Sigmoid colon (tissue), 7 donors: ENCODE measurements around the gene EPN3. TPM values are rescaled to one million over a fixed set of nuclear protein-coding genes. Genes with fewer than 3 reads are reported as not detected.

ENCODE experiments used
- DNase-seq: peaks from one replicate; pipeline ENCODE4 v3.0.0-alpha.2; 2019
- H3K27ac ChIP-seq, 4 donors: fragments of 200-600 bp; sonication (generic); one replicate each; pipeline ENCODE4 v1.5.1; 2016 to 2019; ENCODE audit warnings: mild to moderate bottlenecking in 1 of 4
- H3K27me3 ChIP-seq, 3 donors: fragments of 200-600 bp; sonication (generic); one replicate each; pipeline ENCODE4 v1.5.1; 2019; ENCODE audit warnings: mild to moderate bottlenecking in 1 of 3
- H3K36me3 ChIP-seq, 4 donors: fragments of 200-600 bp; sonication (generic); one replicate each; pipeline ENCODE4 v1.5.1; 2016 to 2019
- H3K4me1 ChIP-seq, 4 donors: fragments of 200-600 bp; sonication (generic); one replicate each; pipeline ENCODE4 v1.5.1; 2017 to 2019
- H3K4me3 ChIP-seq, 4 donors: fragments of 200-600 bp; sonication (generic); one replicate each; pipeline ENCODE4 v1.5.1; 2017 to 2019; ENCODE audit warnings: mild to moderate bottlenecking in 2 of 4, moderate library complexity in 1 of 4
- H3K9me3 ChIP-seq, 4 donors: fragments of 200-600 bp in 3 of 4; sonication (generic) in 3 of 4; one replicate each; pipeline versions ENCODE4 v1.5.1 to v1.6.1; 2013 to 2019
- CTCF ChIP-seq, 4 experiments: fragments of 450-650 bp in 3 of 4; fragments of 200-600 bp in 1 of 4; IDR thresholded peaks; one replicate each; pipeline ENCODE4 v1.5.1; 2016 to 2019; ENCODE audit warnings: antibody characterized with exemption in 4 of 4, mild to moderate bottlenecking in 3 of 4, moderate library complexity in 2 of 4
- EP300 ChIP-seq, 4 donors: sonication (generic); formaldehyde crosslinking; IDR thresholded peaks; one replicate each; pipeline ENCODE4 v1.6.1; 2017; ENCODE audit warnings: antibody characterized with exemption in 4 of 4
- POLR2A ChIP-seq, 2 donors: fragments of 450-650 bp; IDR thresholded peaks; one replicate each; pipeline ENCODE4 v1.6.1; 2016; ENCODE audit warnings: antibody characterized with exemption in 2 of 2, mild to moderate bottlenecking in 2 of 2, moderate library complexity in 2 of 2
- POLR2AphosphoS5 ChIP-seq, 4 donors: sonication (generic); formaldehyde crosslinking; IDR thresholded peaks; one replicate each; pipeline ENCODE4 v1.6.1; 2017; ENCODE audit warnings: antibody characterized with exemption in 4 of 4
- WGBS, 2 donors: extraction: QIAGEN DNeasy Blood & Tissue Kit; methylation state at CpG; one replicate each; pipeline ENCODE4 v1.1.7; 2013; 5-methylcytosine and 5-hydroxymethylcytosine counted together
- intact Hi-C: fragments of 100-400 bp; cut with DNase I; formaldehyde crosslinking; loops from one replicate; pipeline ENCODE4 v1.15.1; 2023
- polyA plus RNA-seq, 3 donors: library from polyadenylated mRNA; stranded (reverse); fragments of 200-250 nt; gene quantifications; one replicate each; pipeline ENCODE4 v1.2.3, GENCODE V29; 2013
- total RNA-seq, 4 donors: library from RNA; depleted of rRNA; stranded (reverse); fragments of >200 nt; gene quantifications; one replicate each; pipeline ENCODE4 v1.1.0, GENCODE V29; 2016
- donor health status: healthy with polysubstance abuse.
- donor health status: Bipolar disorder and iron deficiency.
- donor health status: healthy.

The EPN3 gene
- total and polyA plus RNA-seq, 7 donors = 23.4 to 31.7 (median 29.5) TPM; not detected in 4

GRCh38 chr17:50488880-50489279, 43.7 kb upstream of the EPN3 start:
- no peak overlapping the region for H3K4me3 ChIP-seq
- no peak overlapping the region for H3K27ac ChIP-seq
- DNase-seq = no peak
- no peaks in the 10 kb centered on the region for H3K27me3 ChIP-seq
- intact Hi-C loops = no loop called here
- WGBS, 2 donors = 96 to 97% methylated on average over 2 of the region's 2 CpGs
- no peak for TF ChIP-seq POLR2A (IDR thresholded peaks at IDR 0.05)
- TF ChIP-seq POLR2AphosphoS5 (IDR thresholded peaks at IDR 0.05) = no peak
- TF ChIP-seq EP300 (IDR thresholded peaks at IDR 0.05) = no peak
- TF ChIP-seq CTCF (IDR thresholded peaks at IDR 0.05) = no peak
- H3K36me3 ChIP-seq = peaks cover 0 to 28% (median 13%) of the 10 kb centered on the region in 4 donors
- H3K4me1 ChIP-seq = no peaks in the 10 kb centered on the region
- H3K9me3 ChIP-seq = no peaks in the 10 kb centered on the region

- H3K9me3 ChIP-seq = no peaks in the 10 kb centered on the region
- DNase-seq = no peak
- H3K4me3 ChIP-seq = no peak overlapping the region
- intact Hi-C loops = no loop called here
- WGBS, 2 donors = 64 to 75% methylated on average over 1 of the region's 1 CpG
- H3K27me3 ChIP-seq = no peaks in the 10 kb centered on the region
- TF ChIP-seq CTCF (IDR thresholded peaks at IDR 0.05) (no peak), EP300 (IDR thresholded peaks at IDR 0.05) (no peak), POLR2AphosphoS5 (IDR thresholded peaks at IDR 0.05) (no peak), POLR2A (IDR thresholded peaks at IDR 0.05) (no peak)
- H3K36me3 ChIP-seq = peaks cover 0 to 2% (median 0%) of the 10 kb centered on the region in 4 donors
- no peak overlapping the region for H3K27ac ChIP-seq
- no peaks in the 10 kb centered on the region for H3K4me1 ChIP-seq
Observed at GRCh38 chr17:50491505-50491904, 41.0 kb upstream of the EPN3 start.

- Histone ChIP-seq H3K4me1 (no peaks in the 10 kb centered on the region), H3K27me3 (no peaks in the 10 kb centered on the region), H3K27ac (no peak overlapping the region), H3K9me3 (no peaks in the 10 kb centered on the region), H3K4me3 (no peak overlapping the region), H3K36me3 (no peaks in the 10 kb centered on the region)
- no peak for TF ChIP-seq EP300 (IDR thresholded peaks at IDR 0.05)
- TF ChIP-seq CTCF (IDR thresholded peaks at IDR 0.05) = no peak
- intact Hi-C loops = no loop called here
- DNase-seq = no peak
- 84 to 92% methylated on average over 8 of the region's 8 CpGs for WGBS, 2 donors
Observed at GRCh38 chr17:50492214-50492613, 40.3 kb upstream of the EPN3 start.

- intact Hi-C loops = no loop called here
- no peak for DNase-seq
- Histone ChIP-seq H3K27ac (no peak overlapping the region), H3K9me3 (no peaks in the 10 kb centered on the region), H3K36me3 (no peaks in the 10 kb centered on the region), H3K4me1 (no peaks in the 10 kb centered on the region), H3K4me3 (no peak overlapping the region), H3K27me3 (no peaks in the 10 kb centered on the region)
- WGBS, 2 donors = 66 to 72% methylated on average over 3 of the region's 3 CpGs
- TF ChIP-seq POLR2AphosphoS5 (IDR thresholded peaks at IDR 0.05) = no peak
- TF ChIP-seq POLR2A (IDR thresholded peaks at IDR 0.05) = no peak
- no peak for TF ChIP-seq EP300 (IDR thresholded peaks at IDR 0.05)
- no peak for TF ChIP-seq CTCF (IDR thresholded peaks at IDR 0.05)
Observed at GRCh38 chr17:50493744-50494143, 38.8 kb upstream of the EPN3 start.

- H3K27ac ChIP-seq = no peak overlapping the region
- no peak for DNase-seq
- H3K4me1 ChIP-seq = no peaks in the 10 kb centered on the region
- H3K9me3 ChIP-seq = no peaks in the 10 kb centered on the region
- no peaks in the 10 kb centered on the region for H3K36me3 ChIP-seq
- no peaks in the 10 kb centered on the region for H3K27me3 ChIP-seq
- intact Hi-C loops = no loop called here
- TF ChIP-seq CTCF (IDR thresholded peaks at IDR 0.05) = no peak
- no peak for TF ChIP-seq POLR2AphosphoS5 (IDR thresholded peaks at IDR 0.05)
- no peak for TF ChIP-seq POLR2A (IDR thresholded peaks at IDR 0.05)
- TF ChIP-seq EP300 (IDR thresholded peaks at IDR 0.05) = no peak
- WGBS, 2 donors = 91 to 94% methylated on average over 8 of the region's 8 CpGs
- no peak overlapping the region for H3K4me3 ChIP-seq
Observed at GRCh38 chr17:50495217-50495823, 37.2 kb upstream of the EPN3 start.
